HepG2 (cell line): Measurements from ENCODE around the gene SMC6. TPM values are rescaled to one million over a fixed set of nuclear protein-coding genes. Genes with fewer than 3 reads are reported as not detected.
A peak's percentile ranks its signal among the peaks of the same experiment; 100 is the strongest.

Source experiments
- ATAC-seq: fragments of 200-7000 bp; cut with Tn5 transposase; 3 replicates; pipeline ENCODE4 v1.9.1; 2020; ENCODE audit warnings: mild to moderate bottlenecking, moderate library complexity
- BruUV-seq: library from RNA; stranded (reverse); fragments of 400-500 nt; replicated peaks from 2 replicates; lab custom pipeline; 2021; lab: Mats Ljungman, UMichigan
- CTCF ChIA-PET: fragments of 300-600 bp; formaldehyde crosslinking; extraction: SDS; loops from one replicate; lab custom pipeline; 2021; ENCODE audit warnings: low total read pairs, inconsistent platforms, low intra/inter-chr PET ratio; lab: Yijun Ruan, JAX
- POLR2A ChIA-PET: fragments of 350-600 bp; sonication (Branson Sonifier 250); formaldehyde crosslinking; loops from one replicate; lab custom pipeline; 2020; ENCODE audit warnings: antibody characterized with exemption, inconsistent platforms; lab: Yijun Ruan, JAX
- DNase-seq: peaks from one replicate; pipeline ENCODE4 v3.0.0-alpha.2; 2015; ENCODE audit warnings: low spot score
- FAIRE-seq: peaks from 3 replicates; lab custom pipeline; 2011; peaks lifted over from hg19 to GRCh38; lab: Jason Lieb, UNC
- H2AFZ ChIP-seq: one replicate; pipeline ENCODE4 v1.6.1; 2011; ENCODE audit warnings: low read length, inconsistent platforms
- H3K27ac ChIP-seq: fragments of 300-600 bp; 3 replicates; pipeline ENCODE4 v1.8.0; 2011; ENCODE audit warnings: mixed run types, mild to moderate bottlenecking, mixed read lengths, low read length, inconsistent platforms; ENCODE audit not compliant: insufficient read depth; ENCODE audit errors: extremely low read length
- H3K27me3 ChIP-seq, 2 experiments: fragments of 200-600 bp in 1 of 2; 2 replicates in 1 of 2; 3 replicates in 1 of 2; pipeline versions ENCODE4 v1.6.0 to v1.8.0; 2011; ENCODE audit warnings: low read length in 2 of 2, mild to moderate bottlenecking in 2 of 2, moderate library complexity in 2 of 2, inconsistent platforms in 1 of 2; ENCODE audit not compliant: insufficient read depth in 2 of 2, control insufficient read depth in 1 of 2
- H3K36me3 ChIP-seq, 2 experiments: fragments of 200-600 bp in 1 of 2; replicated peaks in 1 of 2; 2 replicates in 1 of 2; 3 replicates in 1 of 2; pipeline versions ENCODE4 v1.5.1 to v1.8.0; 2011; ENCODE audit warnings: low read length in 2 of 2, inconsistent platforms in 1 of 2; ENCODE audit not compliant: insufficient read depth in 2 of 2, control insufficient read depth in 1 of 2
- H3K4me1 ChIP-seq: 2 replicates; pipeline ENCODE4 v1.5.1; 2012; ENCODE audit warnings: low read length, inconsistent platforms; ENCODE audit not compliant: insufficient read depth
- H3K4me2 ChIP-seq: 2 replicates; pipeline ENCODE4 v1.6.0; 2011; ENCODE audit warnings: low read depth, low read length, inconsistent platforms
- H3K4me3 ChIP-seq, 3 experiments: fragments of 200-600 bp in 1 of 3; sonication (generic), shearing (Covaris generic) in 1 of 3; replicated peaks in 1 of 3; 2 replicates each; pipeline ENCODE4 v1.5.1; 2011 to 2016; ENCODE audit warnings: low read length in 3 of 3, inconsistent platforms in 2 of 3, low read depth in 2 of 3, mild to moderate bottlenecking in 2 of 3, control low read depth in 1 of 3, mixed read lengths in 1 of 3; ENCODE audit not compliant: insufficient read depth in 1 of 3
- H3K79me2 ChIP-seq: one replicate; pipeline ENCODE4 v1.6.1; 2011; ENCODE audit warnings: low read length, inconsistent platforms; ENCODE audit not compliant: insufficient read depth
- H3K9ac ChIP-seq: 2 replicates; pipeline ENCODE4 v1.6.0; 2011; ENCODE audit warnings: mild to moderate bottlenecking, low read depth, low read length, inconsistent platforms; ENCODE audit not compliant: insufficient read depth
- H3K9me3 ChIP-seq: 2 replicates; pipeline ENCODE4 v1.5.1; 2012; ENCODE audit warnings: mild to moderate bottlenecking, low read length
- H4K20me1 ChIP-seq: 2 replicates; pipeline ENCODE4 v1.6.0; 2011; ENCODE audit warnings: inconsistent platforms, mild to moderate bottlenecking, low read length, moderate library complexity; ENCODE audit not compliant: insufficient read depth
- NFE2L2 ChIP-seq: fragments of 150-350 bp; IDR thresholded peaks from 2 replicates; pipeline ENCODE4 v1.6.1; 2014; ENCODE audit warnings: low read length
- NFYB ChIP-seq: sonication (generic); formaldehyde crosslinking; IDR thresholded peaks from 2 replicates; pipeline ENCODE4 v1.4.0; 2020; ENCODE audit warnings: missing genetic modification reagents
- RBM22 ChIP-seq: fragments of 200-400 bp; formaldehyde crosslinking; optimal IDR thresholded peaks from 2 replicates; pipeline ENCODE3; 2017; ENCODE audit warnings: mild to moderate bottlenecking, low read length, moderate library complexity
- REL ChIP-seq: sonication (generic); formaldehyde crosslinking; conservative IDR thresholded peaks from 2 replicates; pipeline ENCODE4 v1.8.0; 2022; ENCODE audit warnings: mild to moderate bottlenecking, missing genetic modification reagents, moderate library complexity
- SP2 ChIP-seq: sonication (generic); formaldehyde crosslinking; IDR thresholded peaks from 2 replicates; pipeline ENCODE4 v1.5.1; 2020; ENCODE audit warnings: mild to moderate bottlenecking, missing genetic modification reagents
- ZBTB8A ChIP-seq: sonication (generic); formaldehyde crosslinking; IDR thresholded peaks from 2 replicates; pipeline ENCODE4 v1.4.0; 2020; ENCODE audit warnings: mild to moderate bottlenecking, low read depth, missing genetic modification reagents, borderline replicate concordance
- WGBS: methylation state at CpG from one replicate; pipeline ENCODE4 v1.1.6; 2017; ENCODE audit warnings: low lambda C conversion rate; 5-methylcytosine and 5-hydroxymethylcytosine counted together
- in situ Hi-C: cut with HindIII; loops from 2 replicates; pipeline ENCODE4 v1.10.0; 2017; ENCODE audit warnings: low pct_unique_long_range_greater_than_20kb; ENCODE audit not compliant: extremely low pct_ligation_motif_present
- intact Hi-C: fragments of 100-400 bp; cut with micrococcal nuclease; formaldehyde crosslinking; loops from one replicate; pipeline ENCODE4 v1.10.0; 2022; ENCODE audit not compliant: unreplicated experiment
- polyA plus RNA-seq, 8 experiments: library from polyadenylated mRNA; depleted of rRNA in 3 of 8; stranded (reverse) in 7 of 8; unstranded in 1 of 8; fragments of >200 nt; fragmentation: Illumina TruSeq in 4 of 8; extraction: Trizol in 4 of 8; gene quantifications; 2 replicates each; pipeline versions ENCODE4 v1.2.1 to v1.2.3, GENCODE V29; 2011 to 2016; ENCODE audit warnings: low read depth in 4 of 8, missing spikeins in 1 of 8, mixed read lengths in 1 of 8; ENCODE audit not compliant: insufficient read depth in 1 of 8
- total RNA-seq, 5 experiments: library from RNA; depleted of rRNA; stranded (reverse); fragments of >200 nt; fragmentation: Illumina TruSeq; extraction: Trizol; gene quantifications; 2 replicates each; pipeline ENCODE4 v1.2.3, GENCODE V29; 2016; ENCODE audit warnings: low read depth in 1 of 5

SMC6 gene
- total and polyA plus RNA-seq, 2 of the 13 experiments (the other 11 are each of a cell fraction or from before 2014, with no cell fraction given): 18.9 to 55.3 TPM

DNA sequence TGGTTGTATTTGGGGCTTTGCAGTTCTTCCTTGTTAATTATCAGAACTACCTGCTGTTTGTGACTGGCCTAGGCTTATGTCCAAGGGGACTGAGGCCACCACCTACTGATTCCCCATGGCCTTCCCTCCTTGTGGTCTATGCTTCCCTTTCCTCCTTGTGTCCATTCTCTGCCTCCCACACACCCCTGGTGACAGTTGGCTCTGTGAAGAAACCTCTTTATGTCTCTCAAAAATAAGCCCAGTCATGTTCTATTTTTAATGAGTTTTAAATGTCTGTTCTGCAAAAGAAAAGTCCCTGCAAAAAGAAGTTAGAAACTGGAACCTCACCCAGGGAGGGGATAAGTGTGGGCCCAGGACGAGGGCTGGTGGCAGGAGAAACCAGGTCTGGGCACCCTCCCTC lies 105.0 kb downstream of the SMC6 start:
- BruUV-seq: no TSS peak
- no peak overlapping the region for H3K4me3 ChIP-seq

GRCh38 chr2:17646838-17647701 lies 106.5 kb downstream of the SMC6 start:
- WGBS: 97% methylated on average over 5 of the region's 5 CpGs
- TF ChIP-seq SP2 (CRISPR knock-in tag) (no peak), RBM22 (peak; percentile 45), ZBTB8A (CRISPR knock-in tag) (no peak), REL (CRISPR knock-in tag) (no peak)
- no peak overlapping the region for H3K9ac ChIP-seq
- H3K27me3 ChIP-seq: no peaks in the 10 kb centered on the region
- H3K4me1 ChIP-seq: peaks cover 33% of the 10 kb centered on the region
- no TSS peak for BruUV-seq
- H3K79me2 ChIP-seq: no peaks in the 10 kb centered on the region
- ATAC-seq: no peak
- FAIRE-seq: no peak
- H3K4me2 ChIP-seq: no peak overlapping the region
- H3K36me3 ChIP-seq: peaks cover 25 to 48% of the 10 kb centered on the region in 2 experiments
- H4K20me1 ChIP-seq: peaks cover 17% of the 10 kb centered on the region
- ChIA-PET CTCF (interaction anchor here (1.2 to 1.4 kb wide), 2 partner anchors 24 to 176 kb away, joined by 3 to 8 read pairs; no protein-coding TSS in a partner anchor), POLR2A (no interaction called here)
- DNase-seq: no peak
- H3K9me3 ChIP-seq: no peaks in the 10 kb centered on the region
- H2AFZ ChIP-seq: no peak overlapping the region
- in situ Hi-C loops (loop anchor here (5.0 to 10.0 kb wide), 2 partner anchors 105 to 172 kb away; partner anchors contain the start of gene VSNL1), intact Hi-C loops (loop anchor here (1.0 kb wide), 5 partner anchors 24 to 176 kb away; partner anchors contain the start of gene VSNL1)
- no peak overlapping the region for H3K27ac ChIP-seq
- H3K4me3 ChIP-seq: no peak overlapping the region

More for the DNA sequence above, 105.0 kb downstream of the SMC6 start:
- WGBS: 95% methylated on average over 1 of the region's 1 CpG
- DNase-seq: no peak
- H3K4me1 ChIP-seq: peaks cover 25% of the 10 kb centered on the region
- intact Hi-C loops: no loop called here
- ATAC-seq: no peak
- 0 out of 2 replicates have a peak, but pooled peaks have one; percentile 5 for TF ChIP-seq NFE2L2
- TF ChIP-seq NFYB (CRISPR knock-in tag): no peak
- ChIA-PET POLR2A (no interaction called here), CTCF (no interaction called here)
- no peak for FAIRE-seq
- H3K36me3 ChIP-seq: peaks cover 24 to 54% of the 10 kb centered on the region in 2 experiments
- H3K4me2 ChIP-seq: no peak overlapping the region
- no peaks in the 10 kb centered on the region for H3K9me3 ChIP-seq
- H2AFZ ChIP-seq: no peak overlapping the region
- no peaks in the 10 kb centered on the region for H3K27me3 ChIP-seq
- in situ Hi-C loops: loop anchor here (5.0 to 10.0 kb wide), 2 partner anchors 106 to 174 kb away; partner anchors contain the start of gene VSNL1
- peaks cover 14% of the 10 kb centered on the region for H4K20me1 ChIP-seq
- no peak overlapping the region for H3K9ac ChIP-seq
- H3K79me2 ChIP-seq: no peaks in the 10 kb centered on the region
- no peak overlapping the region for H3K27ac ChIP-seq
